GM18517 (cell line): ENCODE data around the gene SLC38A1.

Experiments used
- ATAC-seq: cut with Tn5 transposase; IDR thresholded peaks from one replicate; pipeline ENCODE4 v1.9.1; 2021; ENCODE audit warnings: mild to moderate bottlenecking, moderate library complexity; ENCODE audit not compliant: unreplicated experiment

The SLC38A1 gene

GRCh38 chr12:46147144-46147543, 121.7 kb downstream of the SLC38A1 start:
- ATAC-seq: no peak

GRCh38 chr12:46145881-46146280, 123.0 kb downstream of the SLC38A1 start:
- no peak for ATAC-seq

GRCh38 chr12:46144433-46144832, 124.4 kb downstream of the SLC38A1 start:
- ATAC-seq: no peak

GRCh38 chr12:46136249-46136648, 132.6 kb downstream of the SLC38A1 start:
- ATAC-seq: no peak

GRCh38 chr12:46135750-46136149, 133.1 kb downstream of the SLC38A1 start:
- ATAC-seq: no peak

GRCh38 chr12:46134852-46135251, 134.0 kb downstream of the SLC38A1 start:
- ATAC-seq: no peak

GRCh38 chr12:46134205-46134811, 134.5 kb downstream of the SLC38A1 start:
- ATAC-seq: no peak

GRCh38 chr12:46133751-46134150, 135.1 kb downstream of the SLC38A1 start:
- ATAC-seq: no peak
